ENCODE data around the gene DOCK10.

DOCK10 gene

DNA sequence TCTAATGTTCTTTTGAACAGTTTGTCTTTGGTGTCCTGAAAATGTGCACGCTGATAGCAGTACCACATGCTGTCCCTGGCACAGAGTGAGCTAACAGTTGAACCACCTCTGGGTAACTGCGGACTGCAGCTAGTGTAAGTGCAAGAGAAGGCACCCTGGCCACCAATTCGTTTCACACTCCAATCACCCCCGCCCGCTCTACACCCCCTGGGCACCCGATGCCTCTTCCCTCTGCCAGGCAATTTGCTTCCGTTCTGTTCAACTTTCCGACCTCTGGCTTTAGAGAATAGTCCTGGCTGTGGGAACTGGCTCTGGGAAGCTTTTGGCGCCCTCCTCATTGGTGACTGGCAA lies 1.4 kb downstream of the DOCK10 start:
- no peak for DNase-seq

DNA sequence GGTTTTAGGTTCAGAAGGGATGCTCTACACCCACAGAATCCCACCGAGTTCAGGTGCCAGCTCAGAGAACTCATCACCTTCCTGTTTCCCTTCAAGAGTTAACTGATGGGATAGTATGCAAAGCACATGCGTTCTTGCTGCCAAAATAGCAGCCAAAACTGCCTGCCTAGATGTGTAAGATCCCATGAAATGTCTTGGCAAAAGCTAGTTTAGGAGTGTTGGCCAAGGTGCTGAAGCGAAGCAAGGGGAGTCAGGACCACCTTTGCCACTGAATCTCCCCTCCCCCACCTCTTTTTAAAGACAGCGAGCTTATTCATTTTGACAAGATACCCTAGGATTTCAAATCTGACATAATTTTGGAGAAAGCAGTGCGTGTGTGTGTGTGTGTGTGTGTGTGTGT lies 2.1 kb downstream of the DOCK10 start:
- no peak for DNase-seq

DNA sequence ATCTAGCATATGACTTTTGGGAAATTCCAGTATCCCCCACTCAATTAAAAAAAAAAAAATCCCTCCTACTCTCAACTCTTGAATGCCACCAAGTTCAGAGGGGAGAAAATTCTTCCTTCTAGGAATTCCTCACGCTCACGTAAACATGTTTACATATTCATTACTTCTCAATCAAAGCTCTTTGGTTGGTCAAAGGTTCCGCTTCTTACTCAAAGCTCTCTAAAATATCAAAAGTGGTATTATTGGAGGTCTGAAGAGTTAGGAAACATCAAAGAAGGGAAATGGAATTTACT lies 4.1 kb downstream of the DOCK10 start:
- no peak for DNase-seq

DNA sequence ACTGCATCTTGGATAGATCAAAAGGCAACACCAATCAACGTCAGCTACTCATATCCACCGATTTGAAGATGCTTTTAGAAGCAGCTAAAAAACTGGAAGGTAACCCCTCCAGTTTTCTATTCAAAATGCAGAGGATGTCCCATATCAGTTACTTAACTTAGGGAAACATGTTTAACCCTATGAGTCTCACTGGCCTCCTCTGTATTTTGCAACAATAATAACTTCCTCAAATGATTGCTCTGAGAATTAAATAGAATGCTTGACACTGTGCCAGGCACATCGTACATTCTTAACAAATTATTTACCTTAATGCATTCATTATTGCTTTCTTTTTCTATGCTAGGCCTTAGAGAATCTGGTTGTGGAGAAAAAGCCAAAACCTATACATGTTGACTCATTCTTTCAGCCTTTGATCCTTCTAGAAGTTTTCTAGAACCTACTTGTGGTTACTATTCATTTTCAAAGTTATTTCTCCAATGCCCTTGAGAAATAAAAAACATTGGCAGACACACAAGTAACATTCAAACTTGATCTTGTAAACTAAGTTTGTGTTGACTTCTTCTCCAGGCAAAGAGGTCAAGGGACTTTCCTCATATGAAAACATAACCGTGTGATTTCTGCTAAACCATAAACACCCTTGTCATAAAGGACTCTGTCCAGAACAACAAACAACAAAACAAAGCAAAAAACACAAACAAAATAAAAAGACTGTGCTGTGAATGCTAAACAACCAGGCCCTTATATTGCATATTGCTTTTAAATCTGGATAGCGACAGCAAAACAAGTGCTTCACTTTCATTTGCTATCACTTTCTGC lies 4.6 kb downstream of the DOCK10 start:
- no peak for DNase-seq

DNA sequence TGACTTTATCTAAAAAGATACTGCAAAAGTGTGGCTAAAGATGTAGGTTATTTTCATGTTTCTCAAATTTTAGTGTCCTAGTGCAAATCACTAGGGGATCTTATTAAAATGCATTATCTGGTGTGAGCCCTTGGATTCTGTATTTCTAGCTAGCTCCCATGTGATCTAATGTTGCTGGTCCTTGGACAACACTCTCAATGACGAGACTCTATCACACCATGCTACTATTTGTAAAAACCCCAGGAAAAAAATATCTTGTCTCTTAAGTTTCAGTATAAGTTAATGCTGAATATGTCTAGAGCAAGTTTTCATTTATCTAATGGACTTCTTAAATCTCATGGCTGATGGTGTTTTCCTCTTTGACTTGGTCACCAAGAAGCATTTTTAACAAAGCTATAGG lies 5.8 kb downstream of the DOCK10 start:
- no peak for DNase-seq

DNA sequence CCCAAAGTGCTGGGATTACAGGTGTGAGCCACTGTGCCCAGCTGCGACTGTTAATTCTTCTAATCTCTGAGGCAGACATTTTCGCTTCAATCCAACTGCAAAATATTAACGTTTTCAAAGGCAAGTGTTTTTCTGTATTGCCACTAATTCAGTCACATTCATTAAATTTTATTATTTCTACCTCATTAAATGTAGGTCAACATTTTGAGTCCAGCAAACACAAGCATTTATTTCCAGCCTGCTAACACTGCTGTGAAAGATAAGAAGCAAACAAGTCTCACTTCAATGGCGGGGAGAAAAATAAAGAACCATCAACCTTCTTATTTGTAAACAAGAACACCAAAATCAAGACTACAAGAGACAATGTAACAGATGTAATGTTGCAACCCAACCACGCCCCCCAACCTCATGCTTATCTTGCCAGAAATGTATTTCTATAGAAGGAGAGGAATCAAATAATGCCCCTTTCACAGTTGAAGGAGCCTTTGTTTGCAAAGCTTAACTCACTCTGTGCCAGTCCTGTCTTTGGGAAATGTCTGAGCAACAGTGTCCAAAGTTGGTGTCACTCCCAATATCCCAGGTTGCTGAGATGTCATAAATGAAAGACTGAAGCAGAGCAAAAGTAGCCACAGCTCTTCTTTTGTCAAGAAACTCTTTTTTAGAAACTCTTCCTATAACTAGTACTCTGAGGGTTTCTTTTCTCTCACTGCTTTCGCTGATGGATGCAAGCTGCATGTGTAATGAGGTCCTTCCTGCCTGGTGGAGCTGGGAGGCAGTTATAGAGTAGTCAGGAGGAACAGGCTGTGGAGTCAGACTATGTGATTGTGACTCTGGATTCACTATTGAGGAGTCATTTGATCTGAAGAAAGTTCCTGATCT lies 8.6 kb downstream of the DOCK10 start:
- no peak for DNase-seq

- DNase-seq = no peak
Measured at GRCh38 chr2:225032246-225032645, 10.0 kb downstream of the DOCK10 start.

GRCh38 chr2:225031599-225031998 lies 10.7 kb downstream of the DOCK10 start:
- DNase-seq = no peak

GRCh38 chr2:225030893-225031292 lies 11.4 kb downstream of the DOCK10 start:
- no peak for DNase-seq

GRCh38 chr2:225030203-225030602 lies 12.1 kb downstream of the DOCK10 start:
- DNase-seq = no peak

GRCh38 chr2:225028572-225028971 lies 13.7 kb downstream of the DOCK10 start:
- DNase-seq = no peak

GRCh38 chr2:225027061-225027762 lies 15.1 kb downstream of the DOCK10 start:
- DNase-seq = no peak

DNA sequence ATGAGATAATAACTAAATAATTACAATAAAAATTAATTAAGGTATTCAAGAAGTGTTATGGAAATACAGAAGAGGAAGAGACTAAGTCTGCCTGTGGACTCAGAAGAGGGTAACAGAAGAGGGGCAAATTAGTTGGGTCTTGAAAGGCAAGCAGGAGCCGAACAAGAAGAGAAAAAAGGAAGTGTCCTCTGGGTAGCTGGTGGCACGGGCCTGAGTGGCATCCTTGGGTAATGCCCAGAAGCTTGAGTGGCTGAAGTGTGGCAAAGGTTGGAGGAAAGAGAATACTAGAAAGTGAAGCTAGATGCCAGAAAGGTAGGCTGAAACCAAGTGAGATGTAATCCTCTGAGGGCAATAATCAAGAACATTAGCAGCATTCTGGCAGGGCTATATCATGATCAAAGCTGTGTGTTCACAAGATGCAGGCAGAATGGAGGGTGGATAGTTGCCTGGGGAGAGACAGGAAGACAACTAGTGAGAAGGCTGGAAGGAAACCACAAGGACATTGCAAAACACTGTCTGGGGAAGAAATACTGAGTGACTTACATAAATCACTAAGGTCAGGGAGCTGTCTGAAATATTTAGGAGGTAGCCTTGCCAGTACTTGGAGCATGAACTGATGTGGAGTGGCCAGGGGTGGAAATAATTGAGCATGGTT lies 16.2 kb downstream of the DOCK10 start:
- no peak for DNase-seq

- DNase-seq = no peak
Measured at GRCh38 chr2:225022188-225022587, 20.1 kb downstream of the DOCK10 start.

- DNase-seq = no peak
Measured at GRCh38 chr2:225020168-225020849, 22.0 kb downstream of the DOCK10 start.

DNA sequence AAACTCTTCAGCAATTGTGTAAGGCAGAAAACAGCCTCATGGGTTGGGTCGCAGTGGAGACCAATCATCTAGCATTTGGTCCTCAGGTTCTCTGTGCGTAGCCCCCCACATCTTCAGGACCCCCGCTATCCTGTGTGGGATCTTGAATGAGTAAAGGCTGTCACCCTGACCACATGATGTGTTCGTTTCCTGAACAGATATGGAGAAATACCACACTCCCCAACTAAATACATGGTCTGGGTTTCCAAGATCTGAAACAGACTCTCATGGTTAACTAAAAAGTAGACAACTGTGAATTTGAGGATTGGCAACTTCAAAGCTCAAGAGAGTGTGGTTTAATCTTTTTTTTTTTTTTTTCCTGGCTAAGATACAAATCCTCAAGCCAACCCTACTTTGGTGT lies 23.2 kb downstream of the DOCK10 start:
- no peak for DNase-seq

GRCh38 chr2:225017713-225018112 lies 24.6 kb downstream of the DOCK10 start:
- DNase-seq = no peak

GRCh38 chr2:225017098-225017685 lies 25.1 kb downstream of the DOCK10 start:
- DNase-seq = no peak

- DNase-seq = no peak
Measured at GRCh38 chr2:225013425-225014365, 28.6 kb downstream of the DOCK10 start.

- DNase-seq = no peak
Measured at GRCh38 chr2:225011585-225011984, 30.7 kb downstream of the DOCK10 start.

GRCh38 chr2:225010804-225011203 lies 31.5 kb downstream of the DOCK10 start:
- DNase-seq = no peak

All from DMS153 (cell line).